Stimulated activated CD4-positive, alpha-beta T cell treated with anti-CD3 and anti-CD28 coated beads, TNF-alpha, amount 100 ng/mL, for 24 hours (primary cell): ENCODE measurements around the gene RGS7.
"Not testable (repeated sequence)": the region's sequence is repeated elsewhere in the genome, so short reads cannot be mapped to it uniquely, and the experiment has no call there.

Experiments
- DNase-seq, 3 experiments: peaks; one replicate each; pipeline ENCODE4 v3.0.0-alpha.2; 2020; ENCODE audit warnings: low read depth in 3 of 3

Gene RGS7

GRCh38 chr1:241331328-241332036 lies 25.5 kb downstream of the RGS7 start:
- no peak for DNase-seq

DNA sequence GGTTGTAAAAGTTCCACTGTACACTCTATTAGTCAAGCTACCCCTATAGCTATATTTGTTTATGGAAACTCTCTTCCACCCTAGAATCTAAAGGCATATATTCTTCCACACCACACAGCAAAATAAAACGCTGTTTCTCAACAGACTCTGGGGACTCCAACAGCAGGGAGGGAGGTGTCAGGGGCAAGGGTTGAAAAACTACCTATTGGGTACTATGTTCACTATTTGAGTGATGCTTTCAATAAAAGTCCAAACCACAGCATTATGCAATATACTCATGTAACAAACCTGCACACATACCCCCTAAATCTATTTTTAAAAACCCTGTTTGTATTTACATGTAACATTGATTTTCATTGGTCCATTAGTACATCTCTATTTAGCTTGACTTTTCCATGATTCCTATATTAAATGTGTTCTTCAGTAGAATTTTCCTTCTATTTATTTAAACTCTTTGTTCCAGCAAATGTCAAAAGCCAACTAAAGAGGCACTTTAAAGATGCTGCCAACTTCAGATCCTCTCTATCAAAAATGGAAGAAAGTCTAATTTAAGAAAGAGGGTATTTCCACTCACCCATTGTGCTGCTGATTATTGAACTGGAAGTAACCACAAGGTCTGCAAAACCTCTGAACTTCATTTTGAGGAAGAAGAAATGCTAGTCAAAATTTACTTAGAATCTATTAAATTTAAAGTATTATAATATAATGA lies 26.2 kb downstream of the RGS7 start:
- DNase-seq = no peak

GRCh38 chr1:241325456-241325855 lies 31.5 kb downstream of the RGS7 start:
- no peak for DNase-seq

DNA sequence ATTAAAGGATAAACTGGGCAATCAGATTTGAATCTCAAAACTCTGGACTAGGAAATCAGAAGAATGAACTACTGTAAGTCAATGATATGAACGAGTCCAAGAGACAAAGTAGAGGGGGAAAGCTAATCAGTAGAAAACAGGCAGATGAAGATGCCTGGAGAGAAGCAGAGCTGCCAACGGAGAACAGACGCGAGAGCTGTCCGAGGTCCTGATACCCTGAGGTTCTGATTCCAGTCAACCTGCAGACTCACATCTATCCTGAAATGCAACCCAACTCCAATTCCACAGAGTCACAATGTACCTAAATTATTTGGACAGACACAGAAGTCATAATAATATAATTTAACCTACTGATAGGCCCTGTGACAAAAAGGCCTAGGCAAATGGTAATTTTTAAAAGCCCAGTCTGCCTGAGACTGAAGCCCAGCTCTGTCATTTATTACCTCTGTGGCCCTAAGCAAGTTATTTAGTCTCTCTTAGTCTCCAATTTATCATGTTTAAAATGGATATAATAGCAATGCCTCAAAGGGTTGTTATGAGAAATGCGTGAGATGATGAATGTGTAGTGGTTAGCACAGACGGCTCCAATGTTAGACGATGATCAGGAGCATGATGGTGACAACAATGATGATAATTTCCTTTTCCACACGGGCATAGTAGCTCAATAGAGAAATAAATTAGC lies 33.4 kb downstream of the RGS7 start:
- DNase-seq = no peak

- DNase-seq = no peak
These were observed 39.3 kb downstream of the RGS7 start for GRCh38 chr1:241317676-241318075.

- no peak for DNase-seq
These were observed 40.6 kb downstream of the RGS7 start for GRCh38 chr1:241316372-241316771.

GRCh38 chr1:241311056-241311746 lies 45.8 kb downstream of the RGS7 start:
- no peak for DNase-seq

DNA sequence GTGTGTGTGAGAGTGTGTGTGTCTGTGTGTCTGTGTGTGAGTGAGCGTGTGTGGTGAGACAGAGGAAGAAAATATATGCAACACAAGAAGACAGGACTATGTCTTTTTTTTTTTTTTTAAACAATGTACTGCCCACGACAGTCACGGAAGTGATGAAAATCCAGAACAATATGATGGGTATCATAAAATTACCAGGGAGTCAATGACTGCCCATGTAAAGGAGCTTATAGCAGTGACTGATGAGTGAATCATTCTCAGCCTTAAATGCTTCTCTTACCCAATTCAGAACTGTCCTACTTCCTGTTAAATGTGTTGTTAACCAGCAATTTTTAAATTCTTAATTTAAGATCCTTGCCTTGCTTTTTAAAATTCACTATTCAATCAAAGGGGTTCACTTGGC lies 46.6 kb downstream of the RGS7 start:
- DNase-seq = no peak

GRCh38 chr1:241309651-241310050 lies 47.4 kb downstream of the RGS7 start:
- DNase-seq = no peak

DNA sequence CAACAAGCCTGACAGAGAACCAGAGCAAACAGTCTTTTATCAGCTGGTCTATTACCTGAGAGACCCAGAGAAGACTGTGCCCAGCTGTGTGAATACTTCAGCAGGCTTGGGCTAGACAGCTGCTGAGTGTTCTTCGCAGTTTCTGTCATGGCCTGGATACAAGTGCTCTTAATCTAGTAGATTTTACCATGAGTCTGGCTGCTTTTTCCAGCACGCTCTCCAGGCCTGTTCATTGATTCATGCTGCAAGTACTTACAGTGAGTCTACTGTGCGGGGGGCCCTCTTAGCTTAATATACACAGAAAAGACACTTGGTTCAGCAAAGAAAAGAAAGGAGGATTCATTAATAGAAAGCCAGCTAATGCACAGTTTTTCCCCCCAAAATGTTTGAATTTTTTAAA lies 48.5 kb downstream of the RGS7 start:
- DNase-seq = no peak

- no peak for DNase-seq
These were observed 49.0 kb downstream of the RGS7 start for GRCh38 chr1:241308011-241308410.

DNA sequence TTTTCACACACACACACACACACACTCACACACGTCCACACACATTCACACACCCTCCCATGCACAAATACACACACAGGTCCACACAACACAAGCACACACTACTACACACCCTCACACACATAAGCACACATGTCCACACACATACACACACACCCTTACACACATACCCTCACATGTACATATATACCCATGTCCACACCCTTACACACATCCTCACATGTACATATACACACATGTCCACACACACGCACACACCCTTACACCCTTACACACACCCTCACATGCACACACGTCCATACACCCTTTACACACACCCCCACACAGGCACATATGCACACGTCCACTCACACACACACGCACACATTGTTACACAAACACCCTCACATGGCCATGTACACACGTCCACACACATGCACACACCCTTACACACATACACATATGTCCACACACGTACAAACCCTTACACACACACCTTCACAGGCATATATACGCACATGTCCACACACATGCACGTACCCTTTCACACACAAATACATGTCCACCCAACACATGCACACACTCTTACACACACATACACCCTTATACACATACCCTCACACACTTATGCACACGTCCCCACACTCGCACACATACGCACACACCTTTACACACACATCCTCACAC lies 50.7 kb downstream of the RGS7 start:
- no peak for DNase-seq

GRCh38 chr1:241302024-241302423 lies 55.0 kb downstream of the RGS7 start:
- DNase-seq = not testable (repeated sequence)

GRCh38 chr1:241299347-241299746 lies 57.7 kb downstream of the RGS7 start:
- DNase-seq = no peak

- no peak for DNase-seq
These were observed 64.0 kb downstream of the RGS7 start for GRCh38 chr1:241292973-241293372.

- not testable (repeated sequence) for DNase-seq
These were observed 65.5 kb downstream of the RGS7 start for GRCh38 chr1:241291548-241291947.

GRCh38 chr1:241286486-241286885 lies 70.5 kb downstream of the RGS7 start:
- no peak for DNase-seq

GRCh38 chr1:241276391-241276790 lies 80.6 kb downstream of the RGS7 start:
- DNase-seq = no peak

DNA sequence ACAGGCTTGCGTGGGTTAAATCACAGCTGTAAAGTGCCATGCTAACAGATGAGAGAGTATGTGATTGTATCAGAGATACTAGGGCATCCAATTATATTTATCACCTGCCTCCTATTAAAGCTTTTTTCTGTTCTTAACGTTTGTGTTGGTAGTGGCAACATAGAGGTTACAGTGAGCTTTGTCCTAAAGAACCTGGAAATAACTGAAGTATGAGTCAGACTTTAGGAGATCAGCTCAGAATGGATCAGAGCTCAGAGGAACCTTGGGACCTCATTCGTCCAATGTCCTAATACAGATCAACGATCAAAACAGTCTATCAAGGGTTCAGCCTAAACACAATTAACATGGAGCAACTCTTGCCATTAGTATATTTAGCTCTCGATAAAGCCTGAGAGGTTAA lies 81.0 kb downstream of the RGS7 start:
- no peak for DNase-seq

DNA sequence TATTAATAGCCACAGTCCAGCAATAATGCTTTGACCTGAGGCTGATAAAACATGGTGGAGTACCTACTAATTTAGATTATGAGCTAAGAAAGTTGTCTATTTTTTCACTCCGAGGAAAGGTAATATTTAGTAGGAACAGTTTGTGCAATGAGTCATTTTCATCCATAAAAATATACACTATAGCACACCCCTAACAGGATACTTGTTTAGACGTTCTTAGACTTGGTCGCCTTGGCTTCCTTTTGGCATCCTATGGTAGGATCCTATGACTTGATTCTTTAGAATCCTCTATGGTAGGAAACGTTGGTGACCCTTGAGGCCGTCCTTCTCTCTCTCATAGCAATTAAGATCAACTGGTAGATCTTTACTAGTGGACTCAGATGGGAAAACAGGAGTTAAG lies 81.8 kb downstream of the RGS7 start:
- DNase-seq = no peak

DNA sequence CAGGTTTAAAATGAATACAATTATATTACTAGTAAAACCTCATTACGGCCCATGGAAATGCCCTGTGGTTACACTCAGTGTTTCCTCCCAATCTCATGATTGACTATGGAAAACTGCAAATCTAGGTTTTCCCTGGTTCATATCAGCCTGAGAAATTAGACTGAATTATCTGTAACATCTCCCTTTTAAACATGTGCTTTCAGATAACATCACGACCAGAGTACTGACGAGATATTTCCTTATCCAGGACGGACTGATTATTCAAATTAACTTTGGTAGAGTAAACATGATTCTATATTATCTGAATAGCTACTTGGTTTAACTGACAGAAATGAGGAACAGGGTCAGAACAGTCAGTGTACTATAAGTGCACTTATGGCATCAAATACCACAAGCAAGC lies 82.3 kb downstream of the RGS7 start:
- no peak for DNase-seq

DNA sequence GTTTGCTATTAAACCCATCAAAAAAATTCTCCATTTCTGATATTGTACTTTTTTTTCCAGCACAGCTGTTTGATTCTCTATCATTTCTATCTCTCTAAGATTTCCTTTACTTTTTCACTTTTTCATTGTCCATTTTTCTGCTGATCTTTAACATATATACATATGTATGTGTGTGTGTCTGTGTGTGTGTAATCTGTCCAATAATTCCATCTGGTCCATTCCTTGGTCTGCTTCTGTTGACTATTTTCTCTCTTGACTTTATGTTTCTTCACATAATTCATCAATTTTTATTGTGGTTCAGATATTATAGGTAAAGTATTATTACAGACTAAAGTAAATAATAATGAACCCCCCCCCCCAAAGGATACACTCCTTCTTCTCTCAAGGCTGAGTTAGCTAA lies 84.2 kb downstream of the RGS7 start:
- DNase-seq = no peak
